ENCODE results near the gene CDC25B. TPM values are rescaled to one million over a fixed set of nuclear protein-coding genes. Genes with fewer than 3 reads are reported as not detected.

CDC25B gene
- total and polyA plus RNA-seq, 2 of the 8 experiments (the other 6 are each of a cell fraction or from before 2014, with no cell fraction given) = 21.7 to 31.2 TPM

DNA sequence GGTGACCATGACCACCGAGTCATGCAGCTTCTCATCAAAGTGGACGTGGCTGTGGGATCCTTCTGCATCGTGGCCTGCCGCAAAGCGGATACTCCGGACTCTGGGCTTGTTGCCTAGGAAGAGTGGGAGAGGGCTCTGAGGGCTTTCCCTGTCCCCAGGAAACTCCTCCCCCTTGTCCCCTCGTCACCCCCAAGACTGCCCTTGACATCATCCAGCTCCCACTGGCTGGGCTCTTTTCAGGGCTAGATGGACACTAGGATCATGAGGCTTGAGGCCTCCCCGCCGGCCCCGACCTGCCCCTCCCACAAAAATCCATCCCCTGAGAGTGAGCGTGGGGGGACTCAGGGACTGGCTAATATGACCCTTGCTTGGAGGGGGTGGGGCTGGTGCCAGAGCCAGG lies 37.5 kb upstream of the CDC25B start:
- Histone ChIP-seq H3K9ac (replicated peaks in 1 of 4; ENCODE audit: extremely low read depth in 1 of 4, low read depth in 3 of 4, low read length in 3 of 4) (no peak overlapping the region), H3K4me2 (ENCODE audit: insufficient read depth in 1 of 2, low read depth in 2 of 2, low read length in 2 of 2) (no peak overlapping the region), H3K36me3 (ENCODE audit: control insufficient read depth in 2 of 4, insufficient read depth in 4 of 4, low read length in 3 of 4) (peaks cover 0 to 15% (median 2%) of the 10 kb centered on the region in 4 experiments; a peak in 5 of 8 replicates), H4K8ac (ENCODE audit: extremely low read depth, insufficient read depth, low read length) (no peak overlapping the region), H3K4ac (replicated peaks; ENCODE audit: insufficient read length, low read depth, low read length) (no peak overlapping the region), H3K23ac (ENCODE audit: insufficient read length) (no peak overlapping the region), H2BK12ac (ENCODE audit: low read depth, low read length) (no peak overlapping the region), H3K27ac (ENCODE audit: low read depth, low read length) (no peak overlapping the region), H2BK15ac (ENCODE audit: low read length) (no peak overlapping the region), H3K4me3 (ENCODE audit: extremely low read depth in 1 of 4, insufficient read depth in 2 of 4, low read depth in 3 of 4, low read length in 4 of 4) (no peak overlapping the region), H3K14ac (ENCODE audit: insufficient read length) (no peak overlapping the region), H2BK5ac (ENCODE audit: low read depth, low read length) (no peak overlapping the region), H3K23me2 (ENCODE audit: low read depth, low read length) (no peaks in the 10 kb centered on the region), H4K91ac (replicated peaks; ENCODE audit: insufficient read length, low read length) (no peak overlapping the region), H4K5ac (ENCODE audit: insufficient read length, low read depth, low read length) (no peak overlapping the region), H2AFZ (ENCODE audit: low read length) (no peak overlapping the region), H2BK120ac (replicated peaks; ENCODE audit: low read depth, low read length) (no peak overlapping the region), H3K79me2 (ENCODE audit: control insufficient read depth in 1 of 2, insufficient read depth in 2 of 2, low read length in 2 of 2) (peaks cover 0 to 5% of the 10 kb centered on the region in 2 experiments; a peak in 1 of 4 replicates), H2BK20ac (ENCODE audit: low read length) (no peak overlapping the region), H2AK5ac (ENCODE audit: low read depth, low read length) (no peak overlapping the region), H3K18ac (ENCODE audit: extremely low read depth, low read length) (no peak overlapping the region), H3K9me3 (ENCODE audit: insufficient read depth in 2 of 2, low read depth in 1 of 2, low read length in 1 of 2) (no peaks in the 10 kb centered on the region), H3K56ac (replicated peaks; ENCODE audit: insufficient read length, low read depth, low read length) (no peak overlapping the region), H4K20me1 (replicated peaks in 1 of 2; ENCODE audit: control insufficient read depth in 1 of 2, insufficient read depth in 2 of 2, low read length in 2 of 2) (peaks cover 6 to 17% of the 10 kb centered on the region in 2 experiments), H3K79me1 (ENCODE audit: low read depth, low read length) (peaks cover 8% of the 10 kb centered on the region), H3K4me1 (replicated peaks in 1 of 4; ENCODE audit: control insufficient read depth in 3 of 4, insufficient read depth in 4 of 4, low read length in 3 of 4) (no peaks in the 10 kb centered on the region; a peak in 1 of 7 replicates), H3K27me3 (replicated peaks in 1 of 4; ENCODE audit: control insufficient read depth in 3 of 4, extremely low read depth in 1 of 4, insufficient read depth in 3 of 4, low read length in 3 of 4) (no peaks in the 10 kb centered on the region)
- no peak for TF ChIP-seq EGR1 (IDR thresholded peaks at IDR 0.05; ENCODE audit: borderline replicate concordance, low read depth, low read length)
- no peak for TF ChIP-seq PHF8 (conservative IDR thresholded peaks at IDR 0.05; ENCODE audit: low read depth, low read length)
- no peak for TF ChIP-seq RBBP5 (IDR thresholded peaks at IDR 0.05; ENCODE audit: borderline replicate concordance, low read depth, low read length)
- 93% methylated on average over 11 of the region's 11 CpGs; no CpG with 5 or more reads in 1 of the 2 experiments for WGBS, 2 experiments (ENCODE audit: extremely low coverage in 1 of 2, insufficient coverage in 1 of 2, insufficient read length in 1 of 2, insufficient replicate concordance in 2 of 2, low coverage in 1 of 2, low lambda C conversion rate in 2 of 2, missing lambda C conversion rate in 1 of 2)
- no peak for FAIRE-seq
- DNase-seq (ENCODE audit: low read depth in 1 of 2, low spot score in 2 of 2) = no peak
- ChIA-PET CTCF (ENCODE audit: partially characterized antibody) (interaction anchor here (0.6 to 18.6 kb wide), 6 partner anchors 5 to 82 kb away, joined by 3 to 277 read pairs (median 116); partner anchors contain the start of genes ADISSP and HSPA12B), POLR2A (ENCODE audit: partially characterized antibody) (interaction anchor here (1.1 to 5.9 kb wide), 5 partner anchors 6 to 128 kb away, joined by 3 to 46 read pairs (median 13); partner anchors contain the start of gene ADISSP)

All from H1 (cell line).